OCI-M1 (cell line): ENCODE data around the gene AADAT.
A peak's percentile ranks its signal among the peaks of the same experiment; 100 is the strongest.
"Not testable (repeated sequence)": the region's sequence is repeated elsewhere in the genome, so short reads cannot be mapped to it uniquely, and the experiment has no call there.

Experiments used
- DNase-seq: peaks from one replicate; lab custom pipeline; 2025; lab: John Stamatoyannopoulos, UW

AADAT gene

GRCh38 chr4:170089668-170090351 is at the start of gene AADAT:
AADAT (minus strand) TSS chr4:170089956; CDS start chr4:170089690, 266 bp downstream.
- DNase-seq: peak; percentile 80

GRCh38 chr4:170138580-170139194 is 48.9 kb upstream of the AADAT start:
- DNase-seq: peak; percentile 91

GRCh38 chr4:170137927-170138326 is 48.2 kb upstream of the AADAT start:
- DNase-seq: no peak

GRCh38 chr4:170137466-170137865 is 47.7 kb upstream of the AADAT start:
- no peak for DNase-seq

GRCh38 chr4:170134821-170135220 is 45.1 kb upstream of the AADAT start:
- no peak for DNase-seq

GRCh38 chr4:170128219-170128804 is 38.6 kb upstream of the AADAT start:
- DNase-seq: no peak

GRCh38 chr4:170127758-170128157 is 38.0 kb upstream of the AADAT start:
- DNase-seq: no peak

GRCh38 chr4:170124406-170124805 is 34.6 kb upstream of the AADAT start:
- no peak for DNase-seq

- DNase-seq: no peak
These were observed 32.5 kb upstream of the AADAT start for GRCh38 chr4:170122252-170122651.

GRCh38 chr4:170114636-170115035 is 24.9 kb upstream of the AADAT start:
- DNase-seq: no peak

- not testable (repeated sequence) for DNase-seq
These were observed 24.4 kb upstream of the AADAT start for GRCh38 chr4:170114183-170114582.

- DNase-seq: no peak
These were observed 21.8 kb upstream of the AADAT start for GRCh38 chr4:170111546-170111945.

GRCh38 chr4:170111085-170111484 is 21.3 kb upstream of the AADAT start:
- no peak for DNase-seq

- DNase-seq: no peak
These were observed 20.5 kb upstream of the AADAT start for GRCh38 chr4:170110285-170110672.

GRCh38 chr4:170109586-170110284 is 20.0 kb upstream of the AADAT start:
- DNase-seq: no peak

GRCh38 chr4:170106900-170107299 is 17.1 kb upstream of the AADAT start:
- DNase-seq: no peak

GRCh38 chr4:170102426-170102825 is 12.7 kb upstream of the AADAT start:
- DNase-seq: no peak

- not testable (repeated sequence) for DNase-seq
These were observed 8.4 kb upstream of the AADAT start for GRCh38 chr4:170098171-170098570.

GRCh38 chr4:170097681-170098080 is 7.9 kb upstream of the AADAT start:
- no peak for DNase-seq

GRCh38 chr4:170093973-170094535 is 4.3 kb upstream of the AADAT start:
- DNase-seq: no peak

GRCh38 chr4:170091069-170091696 is 1.4 kb upstream of the AADAT start:
- no peak for DNase-seq
